ENCODE results near the gene KLF9.

KLF9 gene

GRCh38 chr9:70367305-70367930 lies 47.0 kb downstream of the KLF9 start:
- DNase-seq (ENCODE audit: low read depth, low spot score) = no peak

DNA sequence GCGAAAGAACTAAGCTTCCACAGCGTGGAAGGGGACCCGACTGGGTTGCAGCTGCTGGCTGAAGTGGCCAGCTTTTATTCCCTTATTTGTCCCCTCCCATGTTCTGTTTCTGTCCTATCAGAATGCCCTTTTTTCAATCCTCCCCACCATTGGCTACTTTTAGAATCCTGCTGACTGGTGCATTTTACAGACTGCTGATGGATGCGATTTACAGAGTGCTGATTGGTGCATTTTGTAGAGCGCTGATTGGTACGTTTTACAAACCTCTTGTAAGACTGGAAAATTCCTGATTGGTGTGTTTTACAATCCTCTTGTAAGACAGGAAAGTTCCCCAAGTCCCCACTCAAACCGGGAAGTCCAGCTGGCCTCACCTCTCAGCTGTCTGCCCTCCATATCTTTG lies 50.7 kb downstream of the KLF9 start:
- no peak for DNase-seq (ENCODE audit: low read depth, low spot score)

- DNase-seq (ENCODE audit: low read depth, low spot score) = no peak
Measured at GRCh38 chr9:70362952-70363351, 51.5 kb downstream of the KLF9 start.

GRCh38 chr9:70355801-70356200 lies 58.7 kb downstream of the KLF9 start:
- DNase-seq (ENCODE audit: low read depth, low spot score) = no peak

DNA sequence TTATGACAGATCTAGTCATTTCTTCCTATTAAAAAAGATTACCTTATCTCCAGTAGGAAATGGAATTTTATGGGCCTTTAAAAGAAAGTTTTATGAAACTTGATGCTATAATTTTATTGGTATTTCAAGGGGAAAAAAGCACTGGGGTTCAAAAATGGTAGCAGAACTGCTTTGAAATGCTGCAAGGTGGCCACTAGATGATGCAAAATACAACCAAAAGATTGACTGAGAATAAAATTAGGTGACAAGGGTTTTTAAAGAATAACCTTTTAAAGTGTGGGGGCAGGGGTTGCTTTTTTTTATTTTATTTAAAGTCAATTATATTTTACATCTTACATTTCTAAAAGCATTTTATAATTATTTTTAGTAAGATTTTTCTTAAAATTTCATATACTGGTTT lies 61.7 kb downstream of the KLF9 start:
- no peak for DNase-seq (ENCODE audit: low read depth, low spot score)

DNA sequence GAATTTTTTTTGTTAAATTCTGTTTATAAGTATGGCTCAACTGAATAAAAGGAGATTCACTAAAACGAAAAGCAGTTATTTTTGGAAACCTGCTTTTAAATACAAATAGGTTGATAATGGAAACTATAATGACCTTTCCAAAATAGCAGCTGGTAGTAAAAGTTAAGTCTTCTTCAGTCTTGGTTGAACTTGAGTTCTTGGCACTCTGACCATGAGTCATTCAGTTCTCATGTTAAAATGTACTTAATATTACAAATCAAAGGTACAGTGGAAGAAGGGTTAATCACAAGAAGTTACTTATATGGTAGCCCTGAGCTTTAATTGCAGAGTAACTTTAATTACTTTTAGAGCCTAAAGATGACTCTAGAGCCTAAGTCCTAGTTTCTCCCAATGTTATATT lies 62.1 kb downstream of the KLF9 start:
- no peak for DNase-seq (ENCODE audit: low read depth, low spot score)

GRCh38 chr9:70347046-70347445 lies 67.4 kb downstream of the KLF9 start:
- no peak for DNase-seq (ENCODE audit: low read depth, low spot score)

GRCh38 chr9:70340572-70340971 lies 73.9 kb downstream of the KLF9 start:
- DNase-seq (ENCODE audit: low read depth, low spot score) = no peak
